HCT116 (cell line): ENCODE data around the gene CD59. TPM values are rescaled to one million over a fixed set of nuclear protein-coding genes. Genes with fewer than 3 reads are reported as not detected.

Source experiments
- ATAC-seq: fragments of 200-7000 bp; cut with Tn5 transposase; 2 replicates; pipeline ENCODE4 v1.9.1; 2020; ENCODE audit warnings: mild to moderate bottlenecking, moderate library complexity
- BruUV-seq: library from RNA; stranded (reverse); fragments of 400-500 nt; replicated peaks from 2 replicates; lab custom pipeline; 2021; lab: Mats Ljungman, UMichigan
- CTCF ChIA-PET: fragments of 300-600 bp; sonication (Branson Sonifier 250); formaldehyde crosslinking; loops from one replicate; lab custom pipeline; 2021; ENCODE audit warnings: antibody characterized with exemption; lab: Charles Lee
- POLR2A ChIA-PET: fragments of 300-600, 350-600 bp; sonication (Branson Sonifier 250); formaldehyde crosslinking; loops from one replicate; lab custom pipeline; 2021; ENCODE audit warnings: antibody characterized with exemption; lab: Charles Lee
- RAD21 ChIA-PET, 2 experiments: fragments of 300-600 bp; sonication (Branson Sonifier 250); formaldehyde crosslinking; loops; one replicate each; lab custom pipeline; 2023; ENCODE audit warnings: low total read pairs in 2 of 2; ENCODE audit not compliant: uncharacterized antibody in 2 of 2, unreplicated experiment in 2 of 2, low non-redundant PET in 1 of 2; lab: Charles Lee
- DNase-seq: peaks from one replicate; pipeline ENCODE4 v3.0.0-alpha.2; 2010; ENCODE audit warnings: low read depth, low spot score
- H2AFZ ChIP-seq: fragments of 200-600 bp; shearing (Covaris generic), sonication (generic); 2 replicates; pipeline ENCODE4 v1.6.1; 2017; ENCODE audit warnings: low read depth, mixed run types, mixed read lengths, antibody characterized with exemption, low read length; ENCODE audit not compliant: poor library complexity, severe bottlenecking
- H3K27ac ChIP-seq: 2 replicates; pipeline ENCODE4 v1.5.1; 2012; ENCODE audit warnings: low read depth, low read length
- H3K27me3 ChIP-seq: fragments of 200-600 bp; sonication (generic); 2 replicates; pipeline ENCODE4 v1.6.1; 2016; ENCODE audit warnings: mixed run types, low read length, mixed read lengths; ENCODE audit not compliant: insufficient read depth
- H3K36me3 ChIP-seq, 2 experiments: fragments of 200-500 bp in 1 of 2; fragments of 200-600 bp in 1 of 2; sonication (Bioruptor generic) in 1 of 2; sonication (generic) in 1 of 2; 2 replicates each; pipeline versions ENCODE4 v1.5.1 to v1.6.1; 2014 to 2016; ENCODE audit warnings: low read length in 2 of 2, inconsistent platforms in 1 of 2, mixed read lengths in 1 of 2, mixed run types in 1 of 2; ENCODE audit not compliant: insufficient read depth in 2 of 2, control insufficient read depth in 1 of 2
- H3K4me1 ChIP-seq, 2 experiments: fragments of 200-600 bp in 1 of 2; sonication (generic) in 1 of 2; 2 replicates each; pipeline versions ENCODE4 v1.5.1 to v1.6.1; 2012 to 2017; ENCODE audit warnings: low read length in 2 of 2, inconsistent platforms in 1 of 2, mild to moderate bottlenecking in 1 of 2, mixed read lengths in 1 of 2, mixed run types in 1 of 2, moderate library complexity in 1 of 2; ENCODE audit not compliant: insufficient read depth in 2 of 2, control insufficient read depth in 1 of 2
- H3K4me2 ChIP-seq: fragments of 200-600 bp; sonication (generic); 2 replicates; pipeline ENCODE4 v1.6.1; 2017; ENCODE audit warnings: mixed run types, low read length, mixed read lengths
- H3K4me3 ChIP-seq, 2 experiments: fragments of 200-600 bp in 1 of 2; sonication (generic) in 1 of 2; replicated peaks in 1 of 2; 2 replicates each; pipeline ENCODE4 v1.5.1; 2011 to 2016; ENCODE audit warnings: low read length in 2 of 2, control low read depth in 1 of 2, low read depth in 1 of 2, mild to moderate bottlenecking in 1 of 2, mixed read lengths in 1 of 2, mixed run types in 1 of 2
- H3K79me2 ChIP-seq: fragments of 200-600 bp; sonication (generic); 2 replicates; pipeline ENCODE4 v1.6.1; 2017; ENCODE audit warnings: mild to moderate bottlenecking, mixed run types, low read length, moderate library complexity, mixed read lengths; ENCODE audit not compliant: insufficient read depth
- H3K9ac ChIP-seq: fragments of 200-600 bp; sonication (generic); 2 replicates; pipeline ENCODE4 v1.6.1; 2016; ENCODE audit warnings: low read length, mixed read lengths
- H3K9me2 ChIP-seq: fragments of 200-600 bp; sonication (generic), shearing (Covaris generic); 2 replicates; pipeline ENCODE4 v1.6.1; 2017; ENCODE audit warnings: mixed run types, mild to moderate bottlenecking, moderate library complexity; ENCODE audit not compliant: insufficient read depth
- H3K9me3 ChIP-seq, 2 experiments: fragments of 200-500 bp in 1 of 2; fragments of 200-600 bp in 1 of 2; sonication (Bioruptor generic) in 1 of 2; sonication (generic) in 1 of 2; 2 replicates each; pipeline ENCODE4 v1.6.1; 2014 to 2017; ENCODE audit warnings: low read length in 2 of 2, mixed read lengths in 2 of 2, inconsistent platforms in 1 of 2, low read depth in 1 of 2, mild to moderate bottlenecking in 1 of 2, mixed run types in 1 of 2, moderate library complexity in 1 of 2; ENCODE audit not compliant: control insufficient read depth in 1 of 2, insufficient read depth in 1 of 2
- H4K20me1 ChIP-seq: fragments of 200-600 bp; sonication (generic), shearing (Covaris generic); 2 replicates; pipeline ENCODE4 v1.6.1; 2017; ENCODE audit warnings: mixed run types, mild to moderate bottlenecking, moderate library complexity; ENCODE audit not compliant: insufficient read depth
- MAX ChIP-seq: IDR thresholded peaks from 2 replicates; pipeline ENCODE4 v1.6.1; 2012
- POLR2AphosphoS5 ChIP-seq: IDR thresholded peaks from 2 replicates; pipeline ENCODE4 v1.6.1; 2011; ENCODE audit warnings: mild to moderate bottlenecking, low read depth, low read length, moderate library complexity
- RAD21 ChIP-seq: IDR thresholded peaks from 2 replicates; pipeline ENCODE4 v1.6.1; 2012; ENCODE audit warnings: low read depth, mild to moderate bottlenecking
- SP1 ChIP-seq: IDR thresholded peaks from 2 replicates; pipeline ENCODE4 v1.6.1; 2012; ENCODE audit warnings: low read depth
- intact Hi-C: fragments of 100-400 bp; cut with micrococcal nuclease; formaldehyde crosslinking; loops from 2 replicates; pipeline ENCODE4 v1.10.0; 2022
- total RNA-seq: library from RNA; stranded (reverse); gene quantifications from one replicate; pipeline ENCODE4 v1.2.1, GENCODE V29; 2021; ENCODE audit not compliant: unreplicated experiment

CD59 gene
- total RNA-seq, 1 experiment from 2014 or later = 122 TPM

GRCh38 chr11:33703234-33703633 lies 33.0 kb downstream of the CD59 start:
- Histone ChIP-seq H3K36me3 (peaks cover 6 to 7% of the 10 kb centered on the region in 2 experiments; a peak in 2 of 4 replicates), H3K4me3 (no peak overlapping the region), H3K9ac (0 out of 2 replicates have a peak overlapping the region, but pooled peaks have one; percentile 32), H3K27me3 (no peaks in the 10 kb centered on the region), H3K9me2 (no peaks in the 10 kb centered on the region), H3K9me3 (no peaks in the 10 kb centered on the region), H3K79me2 (no peaks in the 10 kb centered on the region), H2AFZ (no peak overlapping the region), H3K27ac (no peak overlapping the region), H4K20me1 (no peaks in the 10 kb centered on the region), H3K4me2 (peak overlapping the region; percentile 56; the same call in 1 of the 2 replicates), H3K4me1 (peaks cover 10 to 62% of the 10 kb centered on the region in 2 experiments)
- intact Hi-C loops = loop anchor here (5.0 kb wide), 1 partner anchor 34 kb away; the partner anchor contains the start of gene CD59
- BruUV-seq = no TSS peak
- ChIA-PET RAD21 (no interaction called here), CTCF (interaction anchor here (4.3 kb wide), 1 partner anchor 39 kb away, joined by 16 read pairs; no protein-coding TSS in a partner anchor), POLR2A (interaction anchor here (4.6 kb wide), 1 partner anchor 13 kb away, joined by 38 read pairs; no protein-coding TSS in a partner anchor)
- DNase-seq = no peak
- no peak for ATAC-seq
- TF ChIP-seq POLR2AphosphoS5 = 0 out of 2 replicates have a peak, but pooled peaks have one; percentile 15
- TF ChIP-seq MAX = no peak

GRCh38 chr11:33701302-33702230 lies 34.7 kb downstream of the CD59 start:
- DNase-seq (no peak), ATAC-seq (no peak)
- POLR2A ChIA-PET = interaction anchor here (1.0 to 4.6 kb wide), 7 partner anchors 11 to 540 kb away, joined by 3 to 38 read pairs (median 5); partner anchors contain the start of genes CD59 and CSTF3
- Histone ChIP-seq H3K4me3 (peak overlapping the region; percentile 44 to 52), H3K9ac (peak overlapping the region; percentile 45), H3K4me2 (peak overlapping the region; percentile 88), H3K9me3 (no peaks in the 10 kb centered on the region), H2AFZ (peak overlapping the region; percentile 8), H3K79me2 (no peaks in the 10 kb centered on the region), H3K36me3 (0 out of 4 replicates have a peak, but pooled peaks cover 0 to 6% of the 10 kb centered on the region in 2 experiments), H4K20me1 (no peaks in the 10 kb centered on the region), H3K27ac (peak overlapping the region; percentile 23; the same call in 1 of the 2 replicates), H3K4me1 (peaks cover 10 to 71% of the 10 kb centered on the region in 2 experiments), H3K9me2 (no peaks in the 10 kb centered on the region), H3K27me3 (no peaks in the 10 kb centered on the region)
- intact Hi-C loops = loop anchor here (5.0 kb wide), 1 partner anchor 36 kb away; the partner anchor contains the start of gene CD59
- TSS peak; percentile 84 for BruUV-seq
- CTCF ChIA-PET = interaction anchor here (1.0 to 4.3 kb wide), 4 partner anchors 13 to 871 kb away, joined by 3 to 16 read pairs (median 3); no protein-coding TSS in a partner anchor
- RAD21 ChIA-PET = interaction anchor here in 1 of 2 experiments (1.3 kb wide), 1 partner anchor 41 kb away, joined by 3 read pairs; no protein-coding TSS in a partner anchor
- TF ChIP-seq RAD21 (no peak), SP1 (0 out of 2 replicates have a peak, but pooled peaks have one; percentile 5)
